ENCODE data around the gene VPS13C.
"Not testable (repeated sequence)": the region's sequence is repeated elsewhere in the genome, so short reads cannot be mapped to it uniquely, and the experiment has no call there.

DNA sequence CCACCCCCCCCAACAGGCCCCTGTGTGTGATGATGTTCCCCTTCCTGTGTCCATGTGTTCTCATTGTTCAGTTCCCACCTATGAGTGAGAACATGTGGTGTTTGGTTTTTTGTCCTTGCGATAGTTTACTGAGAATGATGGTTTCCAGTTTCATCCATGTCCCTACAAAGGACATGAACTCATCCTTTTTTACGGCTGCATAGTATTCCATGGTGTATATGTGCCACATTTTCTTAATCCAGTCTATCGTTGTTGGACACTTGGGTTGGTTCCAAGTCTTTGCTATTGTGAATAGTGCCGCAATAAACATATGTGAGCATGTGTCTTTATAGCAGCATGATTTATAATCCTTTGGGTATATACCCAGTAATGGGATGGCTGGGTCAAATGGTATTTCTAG lies 12.0 kb downstream of the VPS13C start:
- TF ChIP-seq POLR2A (IDR thresholded peaks at IDR 0.05), result not testable (repeated sequence)
- TF ChIP-seq, protein P1, sequence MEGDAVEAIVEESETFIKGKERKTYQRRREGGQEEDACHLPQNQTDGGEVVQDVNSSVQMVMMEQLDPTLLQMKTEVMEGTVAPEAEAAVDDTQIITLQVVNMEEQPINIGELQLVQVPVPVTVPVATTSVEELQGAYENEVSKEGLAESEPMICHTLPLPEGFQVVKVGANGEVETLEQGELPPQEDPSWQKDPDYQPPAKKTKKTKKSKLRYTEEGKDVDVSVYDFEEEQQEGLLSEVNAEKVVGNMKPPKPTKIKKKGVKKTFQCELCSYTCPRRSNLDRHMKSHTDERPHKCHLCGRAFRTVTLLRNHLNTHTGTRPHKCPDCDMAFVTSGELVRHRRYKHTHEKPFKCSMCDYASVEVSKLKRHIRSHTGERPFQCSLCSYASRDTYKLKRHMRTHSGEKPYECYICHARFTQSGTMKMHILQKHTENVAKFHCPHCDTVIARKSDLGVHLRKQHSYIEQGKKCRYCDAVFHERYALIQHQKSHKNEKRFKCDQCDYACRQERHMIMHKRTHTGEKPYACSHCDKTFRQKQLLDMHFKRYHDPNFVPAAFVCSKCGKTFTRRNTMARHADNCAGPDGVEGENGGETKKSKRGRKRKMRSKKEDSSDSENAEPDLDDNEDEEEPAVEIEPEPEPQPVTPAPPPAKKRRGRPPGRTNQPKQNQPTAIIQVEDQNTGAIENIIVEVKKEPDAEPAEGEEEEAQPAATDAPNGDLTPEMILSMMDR (IDR thresholded peaks at IDR 0.05), result not testable (repeated sequence)

All from esophagus squamous epithelium (tissue), 4 donors.